ENCODE measurements around the gene EXOSC3.

GRCh38 chr9:37732086-37732741 lies 52.6 kb downstream of the EXOSC3 start:
- TF ChIP-seq POLR2A (IDR thresholded peaks at IDR 0.05; ENCODE audit: low read length): no peak
- no peak for TF ChIP-seq GATA1 (IDR thresholded peaks at IDR 0.05; ENCODE audit: low read depth, low read length)

Measured in erythroblast (primary cell).